ENCODE data around the gene FGR.

FGR gene

DNA sequence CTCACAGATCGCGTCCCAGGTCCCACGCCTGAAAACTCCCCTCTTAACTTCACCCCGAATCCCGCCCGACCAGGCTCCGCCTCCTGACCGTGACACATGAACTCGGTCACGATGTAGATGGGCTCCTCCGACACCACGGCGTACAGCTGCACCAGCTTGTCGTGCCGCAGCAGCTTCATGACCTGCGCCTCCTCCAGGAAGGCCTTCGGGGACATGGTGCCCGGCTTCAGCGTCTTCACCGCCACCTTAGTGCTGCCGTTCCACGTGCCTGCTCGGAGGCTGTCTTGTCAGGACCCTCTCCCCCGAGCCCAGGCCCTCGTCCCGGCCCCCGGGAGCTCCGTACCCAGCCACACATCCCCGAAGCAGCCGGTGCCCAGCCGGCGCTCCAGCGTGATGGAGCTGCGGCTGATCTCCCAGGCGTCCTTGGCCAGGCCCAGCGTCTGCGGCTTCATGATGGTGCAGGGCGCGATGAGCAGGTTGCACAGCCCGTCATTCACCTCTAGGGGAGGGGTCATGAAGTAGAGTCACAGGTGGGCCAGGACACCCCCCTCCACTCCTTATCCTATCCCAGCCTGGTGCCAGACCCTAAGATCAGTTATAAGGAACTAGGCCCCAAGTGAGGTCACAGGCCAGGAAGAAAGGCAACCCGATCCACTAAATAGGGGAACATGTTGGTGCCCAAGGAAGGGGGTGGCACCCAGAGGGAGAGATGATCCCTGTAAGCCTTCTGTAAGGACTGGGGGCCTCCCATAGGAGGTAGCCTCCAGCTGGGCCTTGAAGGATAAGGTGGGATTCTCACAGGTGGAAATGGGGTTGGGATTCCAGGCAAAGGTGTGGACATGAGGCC, 19.4 kb downstream of the FGR start:
- DNase-seq (ENCODE audit: low spot score) = no peak

GRCh38 chr1:27614625-27615344, 20.2 kb downstream of the FGR start:
- no peak for DNase-seq (ENCODE audit: low spot score)

DNA sequence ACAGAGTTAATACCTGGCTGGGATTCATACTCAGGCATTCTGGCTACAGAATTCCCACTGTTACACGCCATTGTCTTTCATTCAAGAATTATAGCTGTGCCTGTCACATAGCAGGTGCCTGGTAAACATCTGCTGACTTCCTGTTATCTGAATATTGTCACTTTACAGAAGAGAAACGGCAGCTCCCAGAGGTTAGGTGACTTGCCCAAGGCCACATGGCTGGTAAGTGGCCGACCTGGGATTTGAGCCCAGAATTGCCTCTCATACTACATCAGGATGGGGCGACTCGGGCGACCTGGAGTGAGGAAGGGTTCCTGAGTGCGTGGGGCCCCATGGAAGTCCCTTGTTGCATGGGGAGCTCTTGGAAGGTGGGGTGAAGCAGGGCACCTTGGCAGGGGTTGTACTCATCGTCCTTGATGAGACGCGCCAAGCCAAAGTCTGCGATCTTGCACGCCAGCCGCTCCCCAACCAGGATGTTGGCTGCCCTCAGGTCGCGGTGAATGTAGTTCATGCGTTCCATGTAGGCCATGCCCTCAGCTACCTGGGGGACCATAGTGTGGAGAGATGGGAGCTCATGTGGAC, 20.9 kb downstream of the FGR start:
- no peak for DNase-seq (ENCODE audit: low spot score)

GRCh38 chr1:27612718-27613117, 22.3 kb downstream of the FGR start:
- no peak for DNase-seq (ENCODE audit: low spot score)

- DNase-seq (ENCODE audit: low spot score) = no peak
Measured at GRCh38 chr1:27611450-27611849, 23.5 kb downstream of the FGR start.

DNA sequence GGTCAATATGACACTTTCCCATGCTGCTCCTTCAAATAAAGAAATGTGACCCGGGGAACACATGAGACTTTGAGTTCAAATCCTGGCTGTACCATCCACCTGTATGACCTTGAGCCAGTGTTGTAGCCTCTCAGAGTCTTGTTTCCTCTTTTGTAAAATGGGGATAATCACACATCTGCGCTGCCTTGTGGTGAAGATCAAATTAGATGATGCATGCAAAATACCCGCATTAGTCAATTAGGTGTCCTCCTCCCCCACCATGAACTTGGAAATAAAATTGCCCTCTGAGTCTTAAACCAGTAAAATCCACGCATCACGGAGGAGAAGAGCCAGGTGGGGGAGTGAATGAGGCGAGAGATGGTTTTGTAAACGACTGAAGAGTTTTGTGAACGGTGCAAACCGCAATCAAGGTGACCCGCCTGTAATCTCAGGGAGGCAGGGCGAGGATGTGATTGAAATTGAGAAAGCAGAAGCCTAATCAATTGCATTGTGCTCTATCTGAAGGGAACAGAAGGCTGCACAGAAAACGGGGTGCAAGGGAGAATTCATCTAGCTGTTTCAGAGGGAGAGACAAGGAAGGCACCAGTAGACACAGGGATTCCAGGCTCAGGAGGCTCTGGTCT, 25.3 kb downstream of the FGR start:
- DNase-seq (ENCODE audit: low spot score) = peak; percentile 30

DNA sequence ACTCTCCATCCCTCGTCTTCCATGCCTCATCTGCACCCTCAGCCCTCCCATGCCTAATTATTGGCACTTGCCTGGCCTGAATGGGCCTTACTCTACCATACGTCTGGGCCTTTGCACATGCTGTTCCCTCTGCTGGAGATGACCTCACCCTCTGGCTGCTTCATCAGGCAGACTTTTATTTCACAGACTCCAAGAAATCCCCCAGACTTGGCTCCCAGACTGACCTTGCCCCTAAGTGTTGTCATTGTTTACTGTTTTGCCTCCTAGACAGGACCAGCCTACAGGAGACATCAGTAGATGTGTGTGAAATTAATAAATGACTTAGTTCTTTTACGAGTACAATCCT, 25.8 kb downstream of the FGR start:
- no peak for DNase-seq (ENCODE audit: low spot score)

DNA sequence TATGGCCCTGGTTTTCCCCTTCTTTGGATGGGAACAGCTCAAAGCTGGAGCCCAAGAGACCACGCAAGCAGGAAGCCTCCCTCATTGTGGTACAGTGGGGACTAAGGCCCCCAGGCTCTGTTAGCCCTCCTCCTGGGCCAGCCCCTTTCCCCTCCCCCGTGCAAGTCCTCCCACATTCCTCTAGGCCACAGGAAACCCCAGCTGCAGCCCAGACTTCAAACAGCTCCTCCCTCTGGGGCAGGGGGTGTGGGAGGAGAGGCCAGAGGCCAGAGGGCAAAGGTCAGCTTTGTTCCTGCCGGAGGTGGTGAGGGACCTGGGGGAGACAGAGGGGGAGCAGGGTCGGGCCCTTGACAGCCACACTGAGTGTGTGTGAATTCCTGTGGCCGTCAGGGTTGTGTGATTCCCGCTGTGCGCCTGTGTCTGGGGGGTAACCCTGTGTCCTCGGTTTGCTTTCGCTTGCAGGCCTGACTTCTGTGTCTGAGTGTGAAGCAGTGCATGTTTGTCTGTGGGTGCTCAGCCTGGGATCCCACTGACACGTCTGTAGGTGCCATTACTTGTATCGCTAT, 27.7 kb downstream of the FGR start:
- no peak for DNase-seq (ENCODE audit: low spot score)

DNA sequence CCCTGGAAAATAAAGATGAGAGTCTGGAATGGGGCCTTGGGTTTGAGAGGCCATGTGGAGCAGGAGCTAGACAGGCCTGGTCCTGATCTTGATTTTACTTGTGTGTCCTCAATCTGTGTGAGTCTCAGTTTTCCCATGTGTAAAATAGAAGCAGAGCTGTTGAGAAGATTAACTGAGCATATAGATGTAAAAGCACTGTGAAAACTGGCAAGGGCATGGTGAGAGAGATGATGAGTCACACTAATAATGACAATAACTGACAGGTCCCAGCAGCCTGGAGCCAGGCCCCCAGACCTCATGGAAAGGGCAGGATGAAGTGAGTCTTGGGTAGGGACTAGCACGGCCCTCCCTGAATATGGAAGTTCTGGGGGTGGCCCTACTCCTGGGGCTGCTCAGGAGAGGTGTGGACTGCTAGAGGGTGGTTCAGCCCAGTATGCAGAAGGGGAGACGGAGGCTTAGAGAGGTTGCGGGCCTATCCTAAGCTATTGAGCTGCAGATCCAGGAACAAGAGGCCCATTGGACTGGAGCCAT, 28.2 kb downstream of the FGR start:
- no peak for DNase-seq (ENCODE audit: low spot score)

DNA sequence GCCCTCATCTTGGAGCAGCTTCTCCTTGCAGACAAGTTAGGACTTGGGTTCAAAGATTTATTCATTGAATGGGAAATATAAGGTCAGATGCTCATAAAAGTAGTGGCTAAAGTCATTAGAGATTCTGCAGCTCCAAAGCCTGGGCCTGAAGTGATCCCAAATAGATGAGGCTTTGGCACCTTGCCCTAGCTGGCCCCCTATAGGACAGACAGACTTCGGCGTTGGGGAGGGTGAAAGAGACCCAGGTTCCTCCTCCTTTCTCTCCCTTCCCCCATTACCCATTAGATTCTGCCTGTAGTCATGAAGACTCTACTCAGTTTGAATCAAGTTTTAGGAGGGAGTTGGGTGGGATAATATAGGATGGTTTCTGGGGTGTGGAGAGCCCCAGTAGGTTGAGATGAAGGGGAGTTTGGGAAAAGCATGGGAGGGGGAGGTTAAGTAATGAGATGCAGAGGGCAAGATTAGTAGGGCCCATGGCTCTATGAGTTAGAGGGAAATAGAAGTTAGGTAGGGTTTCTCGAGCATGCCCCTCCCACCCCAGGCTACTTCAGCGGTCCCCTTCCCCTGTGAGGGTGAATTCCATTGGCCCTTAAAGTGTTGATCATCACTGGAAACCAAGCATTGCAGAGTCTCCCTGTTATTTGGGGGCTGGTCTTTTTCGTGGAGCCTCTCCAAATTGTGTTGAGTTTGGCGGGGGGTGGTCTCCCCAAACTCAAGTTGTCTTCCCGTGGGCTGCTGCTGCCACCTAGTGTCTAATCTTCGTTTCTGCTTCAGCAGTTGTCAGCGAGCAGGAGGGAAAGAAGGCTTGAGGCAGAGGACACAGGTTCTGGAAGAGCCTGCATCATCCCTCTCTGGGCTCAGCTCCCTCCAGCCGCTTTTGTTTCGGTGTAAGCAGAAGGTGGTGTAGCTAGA, 28.9 kb downstream of the FGR start:
- DNase-seq (ENCODE audit: low spot score) = peak; percentile 43

DNA sequence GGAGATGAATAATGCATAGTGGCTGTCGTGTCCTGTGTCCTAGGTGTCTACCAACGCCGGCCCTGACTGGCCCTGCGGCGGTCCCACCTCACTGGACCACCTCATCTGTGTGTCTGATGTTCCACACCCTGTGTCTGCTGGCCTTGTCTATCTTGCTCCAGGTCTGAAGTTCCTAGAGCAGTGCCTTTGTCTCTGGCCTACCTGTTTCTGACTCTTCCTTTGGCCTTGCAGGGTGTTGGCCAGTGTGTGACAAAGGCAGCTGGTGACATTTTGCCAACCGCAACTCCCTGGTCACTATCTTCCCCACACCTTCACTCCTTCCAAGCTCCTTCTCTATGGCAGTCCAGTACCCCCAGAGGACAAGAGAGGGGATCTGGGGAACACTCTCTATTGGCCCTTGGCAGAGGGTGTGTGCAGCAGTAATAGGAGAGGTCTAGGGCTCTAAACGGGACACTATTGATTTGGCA, 29.7 kb downstream of the FGR start:
- DNase-seq (ENCODE audit: low spot score) = no peak

DNA sequence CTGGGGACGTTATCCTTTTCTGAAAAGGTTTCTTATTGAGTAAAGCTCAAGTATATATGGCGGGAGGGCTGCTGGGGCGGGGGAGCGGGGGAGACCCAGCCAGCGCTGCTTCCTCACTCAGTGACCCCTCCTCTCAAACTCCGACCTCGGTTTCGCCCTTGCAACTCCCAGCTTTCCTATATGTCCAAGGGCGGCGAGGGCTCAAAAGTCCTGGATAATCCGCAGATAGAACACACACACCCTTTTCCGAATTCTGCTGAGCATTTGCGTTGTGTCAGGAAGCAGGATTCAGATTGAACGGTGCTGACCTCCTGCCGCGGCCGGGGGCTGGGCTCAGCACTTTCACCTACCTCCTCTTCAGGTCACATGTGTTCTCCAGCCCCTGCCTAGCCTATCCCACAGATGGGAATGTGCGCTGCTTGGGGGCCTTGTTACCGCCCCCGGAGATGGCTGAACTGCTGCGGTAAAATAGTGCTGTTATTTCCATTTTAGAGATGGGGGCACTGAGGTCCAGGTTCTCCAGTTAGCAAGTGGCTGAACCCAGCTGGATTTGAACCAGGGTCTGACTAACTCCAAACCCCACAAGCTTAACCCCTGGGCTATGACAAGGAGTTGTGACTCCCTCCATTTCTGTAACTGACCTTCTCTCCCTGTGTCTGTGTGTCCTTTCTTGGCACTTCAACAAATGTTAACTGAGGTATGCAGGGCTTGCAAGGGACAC, 30.2 kb downstream of the FGR start:
- DNase-seq (ENCODE audit: low spot score) = no peak

GRCh38 chr1:27603681-27604578, 31.1 kb downstream of the FGR start, which contains the start of gene AHDC1:
Gene AHDC1, minus strand, starts transcription at chr1:27604144. Its CDS starts 52,029 bp downstream, at chr1:27552115.
- DNase-seq (ENCODE audit: low spot score) = peak; percentile 94

- DNase-seq (ENCODE audit: low spot score) = peak; percentile 71
Measured at GRCh38 chr1:27603309-27603680, 31.7 kb downstream of the FGR start.

GRCh38 chr1:27602462-27603308, 32.3 kb downstream of the FGR start:
- DNase-seq (ENCODE audit: low spot score) = peak; percentile 70

DNA sequence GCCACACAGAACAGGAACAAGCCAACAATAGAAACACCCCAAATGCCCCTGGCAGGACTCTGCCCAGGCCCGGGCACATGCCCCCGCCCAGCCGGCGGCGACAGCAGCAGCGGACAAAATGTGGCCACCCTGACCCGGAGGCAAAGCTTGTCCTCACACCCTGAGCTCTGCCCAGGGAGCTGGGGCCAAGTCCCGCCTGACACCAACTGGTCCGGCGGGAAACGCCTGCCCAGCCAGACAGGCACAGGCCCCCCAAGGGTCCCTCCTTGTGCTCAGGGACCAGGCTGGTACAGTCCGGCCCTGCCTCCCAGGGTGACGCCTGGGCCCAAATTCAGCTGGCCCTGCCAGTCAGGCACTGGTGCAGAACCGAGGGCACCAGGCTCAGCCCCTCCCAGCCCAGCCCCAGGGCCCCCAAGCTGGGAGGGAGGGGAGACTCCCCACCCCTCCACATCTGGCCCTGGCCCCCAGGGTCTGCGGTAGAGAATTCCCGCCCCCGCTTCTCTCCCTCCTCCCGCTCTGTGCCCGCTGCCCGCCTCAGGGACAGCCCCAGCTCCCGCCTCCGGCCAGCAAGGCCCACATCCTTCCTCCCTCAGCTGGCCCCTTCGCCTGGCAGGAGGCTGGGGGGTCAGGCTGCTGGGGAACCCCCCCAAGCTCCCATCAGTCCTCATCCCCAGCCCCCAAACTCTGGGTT, 33.1 kb downstream of the FGR start:
- DNase-seq (ENCODE audit: low spot score) = peak; percentile 29

- peak; percentile 34 for DNase-seq (ENCODE audit: low spot score)
Measured at GRCh38 chr1:27601321-27601770, 33.6 kb downstream of the FGR start.

Data from germinal center (tissue), 1 donor.